HS-27A (cell line): ENCODE data around the gene TNRC6B.
A peak's percentile ranks its signal among the peaks of the same experiment; 100 is the strongest.
"Not testable (repeated sequence)": the region's sequence is repeated elsewhere in the genome, so short reads cannot be mapped to it uniquely, and the experiment has no call there.

Source experiments
- DNase-seq: peaks from one replicate; pipeline ENCODE4 v3.0.0-alpha.2; 2012; ENCODE audit warnings: low read depth, missing footprints

The TNRC6B gene

GRCh38 chr22:40289991-40290459, 112.3 kb downstream of the TNRC6B start:
- DNase-seq: no peak

DNA sequence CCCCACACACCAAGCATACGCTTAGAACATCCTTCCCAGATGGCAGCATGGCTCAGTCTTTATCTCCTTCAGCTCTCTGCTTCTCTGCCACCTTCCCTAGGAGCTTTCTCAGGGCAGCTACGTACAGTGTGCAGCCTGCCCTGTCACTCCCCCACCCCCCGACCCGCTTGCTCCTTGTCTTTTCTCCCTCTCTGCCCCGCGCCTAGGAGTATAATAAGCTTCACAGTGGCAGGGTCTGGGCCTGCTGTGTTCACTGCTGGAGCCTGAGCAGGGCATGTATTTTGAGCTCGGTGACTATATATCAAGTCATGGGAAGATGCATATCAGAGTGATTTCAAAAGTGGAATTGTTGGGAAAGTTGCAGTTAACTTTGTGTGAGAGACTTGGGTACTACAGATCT, 112.8 kb downstream of the TNRC6B start:
- DNase-seq: no peak

GRCh38 chr22:40294696-40295095, 117.0 kb downstream of the TNRC6B start:
- no peak for DNase-seq

DNA sequence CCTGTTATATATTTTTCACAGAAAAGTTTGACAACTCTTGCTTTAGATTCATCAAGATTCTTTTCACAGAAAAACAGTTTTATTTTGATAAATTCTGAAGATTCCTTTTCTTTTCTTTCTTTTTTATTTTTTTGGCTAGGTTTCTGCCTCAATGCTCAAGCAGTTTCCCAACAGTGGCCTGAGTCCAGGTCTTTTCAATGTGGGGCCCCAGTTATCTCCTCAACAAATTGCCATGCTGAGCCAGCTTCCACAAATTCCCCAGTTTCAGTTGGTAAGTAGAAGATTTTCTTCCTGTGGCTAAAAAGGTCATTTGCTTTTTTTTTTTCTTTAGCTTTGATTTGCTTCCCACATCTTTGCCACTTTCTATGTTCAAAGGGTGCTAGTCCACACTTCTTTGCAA, 122.6 kb downstream of the TNRC6B start:
- no peak for DNase-seq

DNA sequence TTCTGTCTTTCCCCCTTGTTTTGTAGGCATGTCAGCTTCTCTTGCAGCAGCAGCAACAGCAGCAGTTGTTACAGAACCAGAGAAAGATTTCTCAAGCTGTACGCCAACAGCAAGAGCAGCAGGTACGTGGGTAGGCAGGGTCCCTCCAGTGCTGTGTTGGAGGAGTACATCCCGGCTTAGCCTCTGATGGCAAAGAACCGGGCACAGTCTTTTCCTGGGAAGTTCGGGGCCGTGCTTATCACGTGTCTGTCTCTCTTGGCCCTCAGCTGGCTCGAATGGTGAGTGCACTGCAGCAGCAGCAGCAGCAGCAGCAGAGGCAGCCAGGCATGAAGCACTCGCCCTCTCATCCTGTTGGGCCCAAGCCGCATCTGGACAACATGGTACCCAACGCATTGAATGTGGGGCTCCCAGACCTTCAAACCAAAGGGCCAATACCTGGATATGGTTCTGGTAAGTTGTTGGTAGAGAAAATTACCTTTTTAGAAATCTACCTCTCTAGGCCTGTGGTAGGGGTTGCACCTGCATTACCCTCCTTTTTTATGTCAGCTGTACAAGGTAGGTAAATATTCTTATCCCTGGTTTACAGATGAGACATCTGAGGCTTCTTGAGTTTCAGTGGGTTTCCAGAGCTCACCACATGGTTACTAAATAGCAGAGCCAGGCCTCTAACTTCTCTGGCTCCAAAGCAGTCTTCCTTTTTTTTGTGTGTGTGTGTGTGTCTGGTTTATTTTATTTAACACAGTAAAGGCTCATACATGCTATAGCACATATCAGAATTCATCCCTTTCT, 123.4 kb downstream of the TNRC6B start:
- no peak for DNase-seq

DNA sequence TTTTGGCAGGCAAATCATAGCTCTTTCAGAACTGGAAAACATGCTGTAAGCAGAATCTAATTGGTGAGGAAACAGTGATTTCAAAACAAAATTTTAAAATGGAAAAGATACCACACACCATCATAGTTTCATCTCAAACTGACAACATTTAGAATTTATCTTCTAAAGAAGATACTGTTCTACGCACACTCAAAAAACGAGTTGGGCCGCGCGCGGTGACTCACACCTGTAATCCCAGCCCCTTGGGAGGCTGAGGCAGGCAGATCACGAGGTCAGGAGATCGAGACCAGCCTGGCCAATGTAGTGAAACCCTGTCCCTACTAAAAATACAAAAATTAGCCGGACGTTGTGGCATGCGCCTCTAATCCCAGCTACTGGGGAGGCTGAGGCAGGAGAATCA, 124.4 kb downstream of the TNRC6B start:
- no peak for DNase-seq

- DNase-seq: no peak
Observed at GRCh38 chr22:40305625-40306024, 127.9 kb downstream of the TNRC6B start.

- DNase-seq: no peak
Observed at GRCh38 chr22:40308999-40309573, 131.4 kb downstream of the TNRC6B start.

DNA sequence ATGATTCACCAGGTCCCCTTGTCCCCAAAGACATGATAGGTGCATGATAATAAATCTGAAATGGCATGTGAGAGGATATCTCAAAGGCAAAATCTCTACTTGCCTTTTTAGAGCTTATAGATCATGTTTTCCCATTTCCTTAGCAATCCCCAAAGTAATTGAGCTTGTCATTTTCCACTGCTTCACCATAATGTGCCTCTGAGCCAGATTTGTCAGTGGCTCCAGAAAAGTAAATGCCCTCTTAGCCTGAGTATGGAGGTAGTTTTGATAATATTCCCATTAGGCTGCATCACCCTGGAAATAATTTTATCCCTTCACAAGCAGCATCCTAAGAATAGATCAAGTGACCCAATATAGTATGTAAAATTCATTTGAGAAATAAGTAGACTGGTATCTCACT, 131.9 kb downstream of the TNRC6B start:
- no peak for DNase-seq

GRCh38 chr22:40310081-40310767, 132.5 kb downstream of the TNRC6B start:
- peak; percentile 19 for DNase-seq

DNA sequence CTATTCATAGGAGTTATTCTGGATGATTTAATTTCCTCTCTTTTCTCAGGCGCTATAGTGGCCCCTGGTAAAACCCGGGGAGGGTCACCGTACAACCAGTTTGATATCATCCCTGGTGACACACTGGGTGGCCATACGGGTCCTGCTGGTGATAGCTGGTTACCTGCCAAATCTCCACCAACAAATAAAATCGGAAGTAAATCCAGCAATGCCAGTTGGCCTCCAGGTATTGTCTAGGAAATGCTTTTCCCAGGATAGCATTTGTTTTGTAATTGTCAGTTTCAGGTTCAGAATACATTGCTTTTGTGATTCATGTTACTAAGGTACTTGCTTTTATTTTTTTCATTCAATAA, 133.0 kb downstream of the TNRC6B start:
- DNase-seq: no peak

DNA sequence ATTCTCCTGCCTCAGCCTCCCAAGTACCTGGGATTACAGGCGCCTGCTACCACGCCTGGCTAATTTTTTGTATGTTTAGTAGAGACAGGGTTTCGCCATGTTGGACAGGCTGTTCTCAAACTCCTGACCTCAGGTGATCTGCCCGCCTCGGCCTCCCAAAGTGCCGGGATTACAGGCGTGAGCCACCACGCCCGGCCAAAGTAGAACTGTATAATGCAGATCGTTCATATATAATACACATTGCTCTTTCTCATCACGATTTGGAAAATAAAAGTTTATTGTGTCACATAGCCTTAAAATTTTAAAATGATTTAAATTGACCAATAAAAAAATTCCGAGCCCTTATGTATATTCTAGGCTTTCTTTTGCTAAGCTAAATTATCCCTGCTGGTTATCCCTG, 133.9 kb downstream of the TNRC6B start:
- not testable (repeated sequence) for DNase-seq

- DNase-seq: no peak
Observed at GRCh38 chr22:40312050-40312449, 134.3 kb downstream of the TNRC6B start.

GRCh38 chr22:40313007-40313406, 135.3 kb downstream of the TNRC6B start:
- DNase-seq: no peak

DNA sequence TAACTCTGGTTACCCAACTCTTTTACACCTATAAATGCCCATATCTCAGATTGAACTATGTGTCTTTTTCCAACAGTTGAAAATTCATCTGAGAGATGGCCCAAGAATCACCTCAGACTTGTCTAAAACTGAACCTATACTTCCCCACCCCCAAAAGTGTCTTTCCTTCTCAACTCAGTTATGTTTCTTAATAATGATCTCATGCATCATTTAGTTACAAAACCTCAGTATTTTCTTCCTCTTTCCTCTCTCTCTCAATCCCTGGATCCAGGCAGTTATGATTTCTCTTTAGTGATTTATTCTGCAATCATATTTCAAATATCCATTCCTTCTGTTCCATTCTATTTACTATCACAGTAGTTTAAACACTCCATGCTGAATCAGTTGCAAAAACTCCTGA, 136.3 kb downstream of the TNRC6B start:
- DNase-seq: no peak

- no peak for DNase-seq
Observed at GRCh38 chr22:40320687-40321086, 143.0 kb downstream of the TNRC6B start.

- no peak for DNase-seq
Observed at GRCh38 chr22:40322021-40322420, 144.3 kb downstream of the TNRC6B start.

- DNase-seq: no peak
Observed at GRCh38 chr22:40322818-40323447, 145.2 kb downstream of the TNRC6B start.

DNA sequence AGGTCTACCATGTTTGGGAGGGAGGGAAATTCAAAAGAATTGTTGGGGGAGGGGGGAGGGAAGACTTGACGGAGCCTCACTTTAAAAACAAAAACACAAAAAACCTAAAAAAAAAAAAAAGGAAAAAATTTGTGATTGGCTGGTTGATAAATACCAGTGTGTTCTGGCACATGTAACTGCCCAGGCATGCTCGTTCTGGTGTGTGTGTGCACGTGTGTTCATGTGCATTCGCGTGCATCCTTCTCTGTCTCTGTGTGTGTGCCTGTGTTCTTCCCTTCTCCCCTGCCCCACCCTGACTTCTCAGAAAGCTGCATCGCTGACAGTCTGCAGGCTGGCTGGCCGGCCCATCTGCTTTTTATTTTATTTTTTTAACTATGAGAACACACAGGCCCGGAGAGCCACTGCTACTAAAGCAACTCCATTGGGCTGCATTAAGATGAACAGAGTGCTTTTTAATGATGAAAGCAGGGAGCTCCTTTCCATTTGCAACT, 146.0 kb downstream of the TNRC6B start:
- no peak for DNase-seq

GRCh38 chr22:40324468-40325305, 147.0 kb downstream of the TNRC6B start:
- no peak for DNase-seq

- DNase-seq: no peak
Observed at GRCh38 chr22:40325315-40325714, 147.6 kb downstream of the TNRC6B start.
